Ovary (tissue), 3 donors: ENCODE data around the gene TMEM247.

ENCODE experiments used
- CTCF ChIP-seq, 3 donors: fragments of 450-650 bp in 2 of 3; fragments of 200-600 bp in 1 of 3; IDR thresholded peaks; one replicate each; pipeline versions ENCODE4 v1.5.1 to v1.8.0; 2016 to 2022; ENCODE audit warnings: antibody characterized with exemption in 3 of 3, mild to moderate bottlenecking in 1 of 3
- EP300 ChIP-seq: sonication (generic); formaldehyde crosslinking; IDR thresholded peaks from one replicate; pipeline ENCODE4 v1.6.1; 2017; ENCODE audit warnings: antibody characterized with exemption
- POLR2A ChIP-seq: fragments of 450-650 bp; IDR thresholded peaks from one replicate; pipeline ENCODE4 v1.6.1; 2017; ENCODE audit warnings: antibody characterized with exemption, mild to moderate bottlenecking, moderate library complexity
- donor health status: DM: no; HTN: no; CAD: no.

- TF ChIP-seq CTCF (IDR thresholded peaks at IDR 0.05) (no peak), EP300 (no peak), POLR2A (no peak)
These were observed 39.8 kb upstream of the TMEM247 start for GRCh38 chr2:46439582-46439981.
